ENCODE measurements around the gene PHF2. TPM values are rescaled to one million over a fixed set of nuclear protein-coding genes. Genes with fewer than 3 reads are reported as not detected.

PHF2 gene
- total RNA-seq, 1 experiment from 2014 or later, result 16.1 TPM

DNA sequence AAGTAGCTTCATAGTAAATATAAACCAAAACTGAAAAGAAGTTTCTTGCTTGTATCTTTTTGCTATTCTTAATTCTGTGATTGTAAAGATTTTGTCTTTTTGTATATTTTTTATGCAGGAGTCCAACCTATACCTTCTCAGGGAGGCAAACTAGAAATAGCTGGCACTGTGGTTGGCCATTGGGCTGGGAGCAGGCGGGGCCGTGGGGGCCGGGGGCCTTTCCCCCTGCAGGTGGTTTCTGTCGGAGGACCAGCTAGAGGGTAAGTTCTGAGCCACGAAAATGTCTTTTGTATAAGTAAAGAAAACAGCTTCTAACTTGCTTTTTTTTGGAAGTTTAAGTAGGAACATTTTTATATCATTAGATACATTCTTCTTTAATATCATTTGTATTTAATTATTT, 15.4 kb upstream of the PHF2 start:
- Histone ChIP-seq H2AFZ (ENCODE audit: low read length) (no peak overlapping the region), H3K79me2 (ENCODE audit: low read length) (no peaks in the 10 kb centered on the region), H3K9me3 (ENCODE audit: low read length) (no peaks in the 10 kb centered on the region), H4K20me1 (ENCODE audit: insufficient read depth, low read depth, low read length) (no peaks in the 10 kb centered on the region), H3K9ac (ENCODE audit: low read length) (no peak overlapping the region), H3K27me3 (ENCODE audit: low read length) (no peaks in the 10 kb centered on the region), H3K4me2 (ENCODE audit: low read depth, low read length, poor library complexity, severe bottlenecking) (no peak overlapping the region), H3K4me3 (ENCODE audit: low read length) (no peak overlapping the region), H3K27ac (ENCODE audit: low read length) (no peak overlapping the region), H3K4me1 (ENCODE audit: low read length) (peaks cover 14% of the 10 kb centered on the region), H3K36me3 (ENCODE audit: insufficient read depth, low read length) (peaks cover 36% of the 10 kb centered on the region; the same call in 1 of the 2 replicates), H3K9me2 (replicated peaks; ENCODE audit: insufficient read depth, low read length) (no peaks in the 10 kb centered on the region)
- no peak for DNase-seq

DNA sequence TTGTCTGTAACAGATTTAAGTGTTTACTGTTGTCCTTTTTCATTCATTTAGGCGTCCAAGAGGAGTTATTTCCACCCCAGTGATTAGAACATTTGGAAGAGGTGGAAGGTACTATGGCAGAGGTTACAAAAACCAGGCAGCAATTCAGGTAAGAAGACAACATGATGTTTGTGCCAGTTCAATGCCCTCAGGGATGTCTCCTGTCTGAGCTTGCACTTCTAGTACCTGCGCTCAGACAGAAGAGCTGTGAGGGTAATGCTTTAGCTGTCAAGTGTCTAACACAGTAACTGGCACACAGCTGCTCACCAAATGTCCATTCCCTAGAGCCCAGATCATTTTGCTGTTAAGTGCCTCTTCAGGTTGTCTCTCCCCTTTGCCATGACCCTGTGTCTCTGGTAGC, 14.2 kb upstream of the PHF2 start:
- H3K27me3 ChIP-seq (ENCODE audit: low read length), result no peaks in the 10 kb centered on the region
- H3K9me3 ChIP-seq (ENCODE audit: low read length), result no peaks in the 10 kb centered on the region
- peaks cover 23% of the 10 kb centered on the region for H3K4me1 ChIP-seq (ENCODE audit: low read length)
- no peaks in the 10 kb centered on the region for H3K9me2 ChIP-seq (replicated peaks; ENCODE audit: insufficient read depth, low read length)
- H3K36me3 ChIP-seq (ENCODE audit: insufficient read depth, low read length), result peaks cover 31% of the 10 kb centered on the region; the same call in 1 of the 2 replicates
- no peak overlapping the region for H3K4me2 ChIP-seq (ENCODE audit: low read depth, low read length, poor library complexity, severe bottlenecking)
- no peak overlapping the region for H3K27ac ChIP-seq (ENCODE audit: low read length)
- H3K4me3 ChIP-seq (ENCODE audit: low read length), result no peak overlapping the region
- H4K20me1 ChIP-seq (ENCODE audit: insufficient read depth, low read depth, low read length), result no peaks in the 10 kb centered on the region
- H2AFZ ChIP-seq (ENCODE audit: low read length), result no peak overlapping the region
- DNase-seq, result no peak
- no peak overlapping the region for H3K9ac ChIP-seq (ENCODE audit: low read length)
- H3K79me2 ChIP-seq (ENCODE audit: low read length), result peaks cover 2% of the 10 kb centered on the region; the same call in 1 of the 2 replicates

DNA sequence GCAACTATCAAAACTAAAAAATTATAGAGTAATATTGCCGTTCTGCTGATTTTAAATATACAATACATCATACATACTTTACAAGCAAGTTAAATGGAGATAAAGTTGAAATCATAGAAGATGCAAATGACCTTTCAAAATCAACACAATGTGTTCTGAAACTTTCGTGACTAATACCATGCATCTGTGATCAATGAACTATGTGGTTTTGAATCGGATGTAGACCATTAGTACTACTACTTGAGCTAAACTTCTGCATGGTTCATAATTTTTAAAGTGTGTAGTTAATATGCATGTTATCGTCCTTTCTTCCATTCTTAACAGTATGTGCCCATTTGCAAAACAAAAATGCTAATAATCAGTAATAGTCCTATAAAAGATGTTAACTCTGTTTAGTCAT, 11.3 kb upstream of the PHF2 start:
- H4K20me1 ChIP-seq (ENCODE audit: insufficient read depth, low read depth, low read length), result no peaks in the 10 kb centered on the region
- H3K9me2 ChIP-seq (replicated peaks; ENCODE audit: insufficient read depth, low read length), result no peaks in the 10 kb centered on the region
- peaks cover 34% of the 10 kb centered on the region for H3K36me3 ChIP-seq (ENCODE audit: insufficient read depth, low read length)
- H3K4me1 ChIP-seq (ENCODE audit: low read length), result peaks cover 25% of the 10 kb centered on the region
- no peaks in the 10 kb centered on the region for H3K9me3 ChIP-seq (ENCODE audit: low read length)
- H3K27ac ChIP-seq (ENCODE audit: low read length), result no peak overlapping the region
- no peak overlapping the region for H3K4me3 ChIP-seq (ENCODE audit: low read length)
- no peak overlapping the region for H2AFZ ChIP-seq (ENCODE audit: low read length)
- H3K9ac ChIP-seq (ENCODE audit: low read length), result no peak overlapping the region; the same call in 1 of the 2 replicates
- peaks cover 5% of the 10 kb centered on the region; the same call in 1 of the 2 replicates for H3K79me2 ChIP-seq (ENCODE audit: low read length)
- DNase-seq, result no peak
- H3K4me2 ChIP-seq (ENCODE audit: low read depth, low read length, poor library complexity, severe bottlenecking), result peak overlapping the region; percentile 97
- no peaks in the 10 kb centered on the region for H3K27me3 ChIP-seq (ENCODE audit: low read length)

DNA sequence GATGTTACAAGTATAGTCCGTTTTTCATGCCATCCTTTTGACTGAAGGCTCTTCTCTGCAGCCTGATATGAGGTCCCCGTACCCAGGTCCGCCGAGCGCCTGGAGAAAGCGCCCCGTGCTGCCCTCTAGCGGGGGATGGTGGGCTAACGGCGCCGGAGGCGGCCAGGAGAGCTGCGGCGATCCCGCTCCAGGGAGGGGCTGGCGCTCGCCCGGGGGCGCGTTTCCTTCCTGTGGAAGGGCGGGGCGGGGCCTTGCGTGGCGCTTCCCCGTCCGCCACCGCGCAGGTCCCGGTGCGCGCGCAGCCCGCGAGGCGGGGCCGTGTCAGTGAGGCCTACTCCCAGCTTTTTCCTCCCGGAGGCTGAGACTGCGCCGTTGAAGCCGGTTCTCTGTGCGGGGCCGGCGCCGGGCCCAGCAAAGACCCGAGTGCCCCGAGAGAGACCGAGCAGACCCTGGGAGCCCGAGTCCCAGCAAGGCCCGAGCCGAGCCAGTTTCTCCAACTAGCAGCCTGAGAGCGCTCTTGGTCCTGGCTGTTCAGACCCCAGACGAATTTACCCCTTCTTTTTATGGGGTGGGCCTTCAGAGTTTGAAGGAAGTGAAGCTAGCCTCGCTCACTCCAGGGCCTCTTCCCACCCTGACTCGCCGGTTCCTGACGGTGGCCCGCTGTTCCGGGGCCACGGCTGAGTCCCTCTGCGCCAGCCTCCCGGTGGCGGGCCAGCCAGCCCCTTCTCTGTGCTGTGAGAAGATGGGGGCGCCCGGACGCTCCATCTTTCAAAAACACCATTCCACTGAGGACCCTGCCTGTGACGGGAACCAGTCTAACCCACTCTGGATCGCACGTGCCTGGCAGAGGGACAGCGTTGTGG, 9.7 kb upstream of the PHF2 start:
- Histone ChIP-seq H3K27me3 (ENCODE audit: low read length) (no peaks in the 10 kb centered on the region), H3K4me1 (ENCODE audit: low read length) (peaks cover 25% of the 10 kb centered on the region), H3K4me2 (ENCODE audit: low read depth, low read length, poor library complexity, severe bottlenecking) (peak overlapping the region; percentile 97), H3K27ac (ENCODE audit: low read length) (peak overlapping the region; percentile 77), H3K4me3 (ENCODE audit: low read length) (peak overlapping the region; percentile 75), H3K9me2 (replicated peaks; ENCODE audit: insufficient read depth, low read length) (no peaks in the 10 kb centered on the region), H3K79me2 (ENCODE audit: low read length) (peaks cover 5% of the 10 kb centered on the region; the same call in 1 of the 2 replicates), H2AFZ (ENCODE audit: low read length) (no peak overlapping the region), H3K9ac (ENCODE audit: low read length) (peak overlapping the region; percentile 98), H4K20me1 (ENCODE audit: insufficient read depth, low read depth, low read length) (no peaks in the 10 kb centered on the region), H3K9me3 (ENCODE audit: low read length) (0 out of 2 replicates have a peak, but pooled peaks cover 8% of the 10 kb centered on the region), H3K36me3 (ENCODE audit: insufficient read depth, low read length) (peaks cover 34% of the 10 kb centered on the region)
- peak; percentile 98 for DNase-seq

DNA sequence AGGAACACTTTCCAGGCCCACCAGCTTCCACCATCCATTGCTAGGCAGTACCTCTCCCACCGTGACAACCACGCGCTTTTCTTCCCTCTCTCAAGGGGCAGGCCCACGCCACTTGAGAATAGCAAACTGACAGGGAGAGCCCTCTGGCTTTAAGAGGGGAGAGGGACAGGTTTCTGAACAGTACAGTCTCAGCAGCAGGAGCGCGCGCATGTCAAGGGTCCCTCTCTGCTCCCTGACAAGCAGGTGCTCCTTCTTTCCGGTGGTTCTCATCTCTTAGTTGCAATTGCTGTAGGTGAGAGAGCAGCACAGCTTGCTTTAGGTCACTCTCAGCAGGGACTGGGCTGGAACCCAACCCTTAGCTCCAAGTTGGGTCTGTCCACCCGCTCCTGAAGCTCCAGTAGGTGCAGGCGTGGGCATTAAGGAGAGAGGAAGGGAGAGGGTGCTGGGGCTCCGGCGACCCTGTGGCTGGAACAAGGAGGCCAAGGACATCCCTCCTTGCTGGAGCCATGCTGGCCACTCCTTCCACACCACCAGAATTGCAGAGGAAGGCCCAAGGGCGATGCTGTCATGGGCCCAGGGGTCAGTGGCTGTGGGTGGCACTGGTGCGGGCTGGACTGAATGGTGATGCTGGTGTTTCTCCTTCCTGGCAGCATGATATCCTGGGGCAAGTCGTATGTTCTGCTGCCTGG, 9.0 kb upstream of the PHF2 start:
- Histone ChIP-seq H4K20me1 (ENCODE audit: insufficient read depth, low read depth, low read length) (no peaks in the 10 kb centered on the region), H3K36me3 (ENCODE audit: insufficient read depth, low read length) (peaks cover 27% of the 10 kb centered on the region), H3K4me1 (ENCODE audit: low read length) (peaks cover 25% of the 10 kb centered on the region), H3K9ac (ENCODE audit: low read length) (peak overlapping the region; percentile 98), H2AFZ (ENCODE audit: low read length) (no peak overlapping the region), H3K79me2 (ENCODE audit: low read length) (peaks cover 5% of the 10 kb centered on the region; the same call in 1 of the 2 replicates), H3K9me2 (replicated peaks; ENCODE audit: insufficient read depth, low read length) (no peaks in the 10 kb centered on the region), H3K9me3 (ENCODE audit: low read length) (0 out of 2 replicates have a peak, but pooled peaks cover 8% of the 10 kb centered on the region), H3K27me3 (ENCODE audit: low read length) (no peaks in the 10 kb centered on the region), H3K4me3 (ENCODE audit: low read length) (peak overlapping the region; percentile 75), H3K27ac (ENCODE audit: low read length) (peak overlapping the region; percentile 75; the same call in 1 of the 2 replicates), H3K4me2 (ENCODE audit: low read depth, low read length, poor library complexity, severe bottlenecking) (peak overlapping the region; percentile 97)
- DNase-seq, result no peak

DNA sequence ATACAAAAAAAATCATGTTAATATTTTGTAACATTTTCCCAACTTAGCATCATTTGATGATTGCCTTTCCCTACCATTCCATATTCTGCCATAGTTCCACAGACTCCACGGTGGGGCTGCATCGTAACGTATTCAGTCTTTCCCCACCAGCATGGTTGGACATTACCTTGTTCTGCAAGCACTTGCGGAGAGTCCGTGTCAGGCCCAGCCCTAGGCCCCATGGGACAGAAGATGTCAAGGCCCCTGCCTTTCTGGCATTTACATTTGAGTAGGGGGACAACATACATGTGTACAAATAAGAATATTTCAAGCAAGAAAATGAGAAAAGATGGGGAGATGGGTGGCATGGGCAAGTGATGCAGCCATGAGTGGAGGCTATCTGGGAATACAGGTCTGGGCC, 8.2 kb upstream of the PHF2 start:
- no peaks in the 10 kb centered on the region for H3K27me3 ChIP-seq (ENCODE audit: low read length)
- no peak overlapping the region for H3K4me2 ChIP-seq (ENCODE audit: low read depth, low read length, poor library complexity, severe bottlenecking)
- H3K4me3 ChIP-seq (ENCODE audit: low read length), result no peak overlapping the region
- 0 out of 2 replicates have a peak, but pooled peaks cover 8% of the 10 kb centered on the region for H3K9me3 ChIP-seq (ENCODE audit: low read length)
- no peak overlapping the region for H3K9ac ChIP-seq (ENCODE audit: low read length)
- H3K79me2 ChIP-seq (ENCODE audit: low read length), result peaks cover 5% of the 10 kb centered on the region; the same call in 1 of the 2 replicates
- H2AFZ ChIP-seq (ENCODE audit: low read length), result no peak overlapping the region
- no peaks in the 10 kb centered on the region for H4K20me1 ChIP-seq (ENCODE audit: insufficient read depth, low read depth, low read length)
- no peaks in the 10 kb centered on the region for H3K9me2 ChIP-seq (replicated peaks; ENCODE audit: insufficient read depth, low read length)
- no peak for DNase-seq
- H3K4me1 ChIP-seq (ENCODE audit: low read length), result peaks cover 25% of the 10 kb centered on the region
- H3K27ac ChIP-seq (ENCODE audit: low read length), result no peak overlapping the region
- H3K36me3 ChIP-seq (ENCODE audit: insufficient read depth, low read length), result peaks cover 27% of the 10 kb centered on the region

DNA sequence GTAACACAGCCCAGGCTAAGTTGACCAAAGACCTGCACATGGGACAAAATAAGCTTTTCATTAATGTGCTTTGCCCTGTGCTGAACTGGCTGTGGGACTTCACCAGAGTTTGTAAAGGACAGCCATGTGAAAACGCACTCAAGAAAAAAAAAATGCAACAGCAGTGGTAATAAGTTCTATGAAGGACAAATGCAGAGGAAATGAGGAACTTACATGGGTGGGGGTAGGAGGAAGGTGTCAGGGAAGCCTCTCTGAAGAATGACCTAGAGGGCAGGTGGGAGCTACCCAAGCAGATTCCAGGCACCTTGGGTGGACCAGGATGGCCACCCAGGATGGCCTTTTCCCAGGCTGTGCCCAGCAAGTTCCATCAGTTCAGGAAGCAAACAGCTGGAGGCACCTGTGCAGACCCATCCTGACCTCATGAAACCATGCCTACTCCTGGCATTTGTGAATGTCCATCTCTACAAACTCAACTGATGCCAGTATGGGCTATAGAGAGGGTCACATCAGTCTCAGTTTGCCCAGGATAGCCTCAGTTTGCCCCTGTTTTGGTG, 6.7 kb upstream of the PHF2 start:
- DNase-seq, result no peak
- no peak overlapping the region for H3K27ac ChIP-seq (ENCODE audit: low read length)
- H3K9me3 ChIP-seq (ENCODE audit: low read length), result 0 out of 2 replicates have a peak, but pooled peaks cover 8% of the 10 kb centered on the region
- no peak overlapping the region for H3K4me2 ChIP-seq (ENCODE audit: low read depth, low read length, poor library complexity, severe bottlenecking)
- peaks cover 24% of the 10 kb centered on the region for H3K4me1 ChIP-seq (ENCODE audit: low read length)
- peaks cover 27% of the 10 kb centered on the region for H3K36me3 ChIP-seq (ENCODE audit: insufficient read depth, low read length)
- H2AFZ ChIP-seq (ENCODE audit: low read length), result no peak overlapping the region
- no peak overlapping the region for H3K9ac ChIP-seq (ENCODE audit: low read length)
- H3K79me2 ChIP-seq (ENCODE audit: low read length), result peaks cover 5% of the 10 kb centered on the region; the same call in 1 of the 2 replicates
- H4K20me1 ChIP-seq (ENCODE audit: insufficient read depth, low read depth, low read length), result no peaks in the 10 kb centered on the region
- H3K4me3 ChIP-seq (ENCODE audit: low read length), result no peak overlapping the region
- H3K9me2 ChIP-seq (replicated peaks; ENCODE audit: insufficient read depth, low read length), result no peaks in the 10 kb centered on the region
- H3K27me3 ChIP-seq (ENCODE audit: low read length), result no peaks in the 10 kb centered on the region

DNA sequence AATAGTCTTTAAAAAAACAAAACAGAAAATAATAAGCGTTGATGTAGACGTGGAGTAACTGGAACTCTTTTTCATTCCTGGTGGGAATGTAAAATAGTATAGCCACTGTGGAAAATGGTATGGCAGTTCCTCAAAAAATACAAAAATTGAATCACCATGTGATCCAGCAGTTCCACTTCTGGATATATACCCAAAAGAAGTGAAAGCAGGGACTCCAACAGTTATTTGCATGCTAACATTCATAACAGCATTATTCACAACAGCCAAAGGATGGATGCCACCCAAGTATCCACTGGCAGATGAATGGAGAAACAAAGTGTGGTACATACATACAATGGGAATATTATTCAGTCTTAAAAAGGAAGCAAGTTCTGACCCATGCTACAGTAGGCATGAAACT, 4.2 kb upstream of the PHF2 start:
- Histone ChIP-seq H3K9ac (ENCODE audit: low read length) (no peak overlapping the region), H3K4me1 (ENCODE audit: low read length) (peaks cover 10% of the 10 kb centered on the region), H2AFZ (ENCODE audit: low read length) (no peak overlapping the region), H3K9me2 (replicated peaks; ENCODE audit: insufficient read depth, low read length) (no peaks in the 10 kb centered on the region), H3K4me3 (ENCODE audit: low read length) (no peak overlapping the region), H3K4me2 (ENCODE audit: low read depth, low read length, poor library complexity, severe bottlenecking) (no peak overlapping the region), H3K27ac (ENCODE audit: low read length) (no peak overlapping the region), H3K79me2 (ENCODE audit: low read length) (peaks cover 14% of the 10 kb centered on the region), H4K20me1 (ENCODE audit: insufficient read depth, low read depth, low read length) (no peaks in the 10 kb centered on the region), H3K9me3 (ENCODE audit: low read length) (0 out of 2 replicates have a peak, but pooled peaks cover 8% of the 10 kb centered on the region), H3K36me3 (ENCODE audit: insufficient read depth, low read length) (peaks cover 22% of the 10 kb centered on the region), H3K27me3 (ENCODE audit: low read length) (no peaks in the 10 kb centered on the region)
- no peak for DNase-seq

Data from Karpas-422 (cell line).